GM18907 (cell line): ENCODE results near the gene ASPRV1.

Experiments used
- ATAC-seq: cut with Tn5 transposase; IDR thresholded peaks from one replicate; pipeline ENCODE4 v1.9.1; 2021; ENCODE audit warnings: mild to moderate bottlenecking, moderate library complexity; ENCODE audit not compliant: unreplicated experiment

The ASPRV1 gene

GRCh38 chr2:69989009-69989408 is 27.6 kb upstream of the ASPRV1 start:
- ATAC-seq, result no peak

- ATAC-seq, result no peak
Observed at GRCh38 chr2:69988086-69988635, 26.7 kb upstream of the ASPRV1 start.

GRCh38 chr2:69986691-69987090 is 25.3 kb upstream of the ASPRV1 start:
- no peak for ATAC-seq

- no peak for ATAC-seq
Observed at GRCh38 chr2:69985688-69986087, 24.3 kb upstream of the ASPRV1 start.

- ATAC-seq, result no peak
Observed at GRCh38 chr2:69985216-69985615, 23.8 kb upstream of the ASPRV1 start.

- no peak for ATAC-seq
Observed at GRCh38 chr2:69983392-69983966, 22.0 kb upstream of the ASPRV1 start.

GRCh38 chr2:69979902-69980807 is 18.7 kb upstream of the ASPRV1 start:
- ATAC-seq, result no peak

GRCh38 chr2:69977906-69978482 is 16.6 kb upstream of the ASPRV1 start:
- ATAC-seq, result no peak

GRCh38 chr2:69977186-69977585 is 15.8 kb upstream of the ASPRV1 start:
- no peak for ATAC-seq

GRCh38 chr2:69975853-69976462 is 14.5 kb upstream of the ASPRV1 start:
- no peak for ATAC-seq

GRCh38 chr2:69975136-69975852 is 13.9 kb upstream of the ASPRV1 start:
- no peak for ATAC-seq

- ATAC-seq, result no peak
Observed at GRCh38 chr2:69973335-69973735, 11.9 kb upstream of the ASPRV1 start.

GRCh38 chr2:69972822-69973221 is 11.4 kb upstream of the ASPRV1 start:
- ATAC-seq, result no peak

- no peak for ATAC-seq
Observed at GRCh38 chr2:69969991-69970390, 8.6 kb upstream of the ASPRV1 start.

- ATAC-seq, result no peak
Observed at GRCh38 chr2:69969126-69969983, 7.9 kb upstream of the ASPRV1 start.

- ATAC-seq, result no peak
Observed at GRCh38 chr2:69968609-69969008, 7.2 kb upstream of the ASPRV1 start.

GRCh38 chr2:69966496-69966895 is 5.1 kb upstream of the ASPRV1 start:
- ATAC-seq, result no peak

- no peak for ATAC-seq
Observed at GRCh38 chr2:69965756-69966445, 4.5 kb upstream of the ASPRV1 start.

- no peak for ATAC-seq
Observed at GRCh38 chr2:69964353-69964841, 3.0 kb upstream of the ASPRV1 start.
